ENCODE results near the gene CEACAM3.
"Not testable (repeated sequence)": the region's sequence is repeated elsewhere in the genome, so short reads cannot be mapped to it uniquely, and the experiment has no call there.

CEACAM3 gene

DNA sequence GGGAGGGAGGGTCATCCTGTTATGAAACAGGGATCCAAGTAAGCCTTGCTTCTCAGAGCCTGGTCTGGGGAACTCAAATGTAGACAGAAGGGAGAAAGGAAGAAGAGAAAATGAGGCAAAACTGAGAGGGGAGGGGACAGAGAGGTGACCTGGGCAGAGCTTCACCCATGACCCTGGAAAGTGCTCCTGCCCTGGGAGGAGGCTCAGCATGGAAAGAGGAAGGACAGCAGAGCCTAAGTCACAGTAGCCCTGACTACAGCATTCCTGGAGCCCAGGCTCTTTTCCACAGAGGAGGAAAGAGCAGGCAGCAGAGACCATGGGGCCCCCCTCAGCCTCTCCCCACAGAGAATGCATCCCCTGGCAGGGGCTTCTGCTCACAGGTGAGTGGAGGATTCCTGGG is at the start of gene CEACAM3:
CEACAM3 (plus strand) TSS at position 226 of the 400 bp plus-strand sequence; CDS start at position 317, 91 bp downstream.
- DNase-seq (ENCODE audit: low spot score): no peak

DNA sequence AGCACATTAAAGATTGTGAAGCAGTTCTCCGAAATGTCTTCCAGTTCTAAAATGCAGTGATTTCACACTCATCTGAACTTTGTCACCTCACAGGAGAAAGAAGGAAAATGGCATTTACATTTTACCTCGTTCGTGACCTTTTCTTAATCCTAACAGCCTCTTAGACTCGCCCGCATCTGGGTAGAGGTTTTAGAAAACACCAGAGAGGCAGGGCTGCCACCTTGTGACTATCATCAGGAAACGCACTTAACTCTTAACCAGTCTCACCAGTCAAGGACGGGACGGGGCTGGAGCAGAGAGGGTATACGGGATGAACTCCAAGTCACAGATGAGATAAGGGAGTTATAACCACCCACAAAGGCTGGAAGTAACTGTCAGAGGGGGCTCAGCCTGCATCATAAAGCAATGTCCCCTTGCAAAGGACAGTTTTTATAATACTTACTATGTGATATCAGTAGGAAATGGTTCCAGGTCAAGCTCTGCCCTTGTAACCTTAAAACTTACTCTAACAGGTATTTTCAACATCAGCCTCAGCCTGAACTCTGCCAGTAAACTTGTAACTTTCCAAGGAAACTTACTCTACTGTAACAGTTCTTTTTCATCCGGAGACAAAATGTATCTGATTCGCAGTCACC is 49.7 kb upstream of the CEACAM3 start:
- peak; percentile 76 for DNase-seq (ENCODE audit: low spot score)

DNA sequence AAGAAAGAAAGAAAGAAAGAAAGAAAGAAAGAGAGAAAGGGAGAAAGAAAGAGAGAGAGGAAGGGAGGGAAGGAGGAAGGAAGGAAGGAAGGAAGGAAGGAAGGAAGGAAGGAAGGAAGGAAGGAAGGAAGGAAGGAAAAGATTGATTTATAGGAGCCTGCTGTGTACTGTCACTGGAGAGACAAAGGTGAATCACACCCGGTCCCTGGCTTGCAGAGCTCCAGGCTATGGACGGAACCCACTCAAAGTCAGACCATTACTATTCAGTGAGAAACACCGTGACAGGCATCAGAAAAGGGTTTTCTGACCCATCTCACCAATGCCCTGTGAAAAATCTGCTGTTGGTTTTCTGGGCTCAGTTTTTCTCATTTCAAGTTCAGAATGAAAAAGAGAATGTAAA is 48.4 kb upstream of the CEACAM3 start:
- no peak for DNase-seq (ENCODE audit: low spot score)

DNA sequence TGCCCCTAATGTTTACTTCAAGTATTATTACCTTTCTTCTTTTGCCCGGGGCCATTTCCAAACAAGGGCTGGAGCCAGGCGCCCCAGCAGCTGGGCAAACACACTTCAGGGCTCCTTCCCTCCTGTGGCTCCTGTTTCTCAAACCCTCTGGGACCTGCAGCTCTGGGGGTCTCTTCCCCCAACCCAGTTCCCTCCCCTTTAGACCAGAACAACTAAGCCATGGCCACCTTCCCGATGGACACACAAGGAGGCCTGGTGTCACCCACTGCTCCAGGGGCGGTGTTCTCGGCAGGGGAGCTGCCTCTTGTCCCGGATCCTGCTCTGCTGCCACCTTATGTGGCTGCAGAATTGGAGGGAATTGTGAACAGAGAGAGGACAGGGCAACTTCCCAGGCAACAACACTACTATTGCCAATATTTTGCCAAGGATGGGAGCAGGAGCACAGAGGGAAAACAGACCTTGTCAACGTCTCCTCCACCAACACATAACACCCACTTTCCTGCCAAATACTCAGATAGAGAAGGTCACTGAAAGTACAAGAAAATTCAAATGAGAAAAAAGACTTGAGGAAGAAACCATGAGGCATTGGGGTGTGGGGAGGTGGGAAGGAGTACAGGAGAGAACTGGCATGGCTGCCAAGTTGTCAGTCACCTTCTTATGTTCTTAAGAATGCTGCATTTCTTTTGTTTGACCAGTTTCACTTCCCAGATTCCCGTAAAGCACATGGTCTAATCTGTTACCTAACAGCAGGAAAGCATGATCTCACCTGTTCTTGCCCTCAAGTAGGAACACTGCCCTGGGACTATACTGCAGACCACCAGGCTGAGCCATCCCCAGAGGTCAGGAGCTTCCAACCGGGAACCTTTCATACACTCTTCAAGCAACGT is 45.9 kb upstream of the CEACAM3 start:
- DNase-seq (ENCODE audit: low spot score): not testable (repeated sequence)

DNA sequence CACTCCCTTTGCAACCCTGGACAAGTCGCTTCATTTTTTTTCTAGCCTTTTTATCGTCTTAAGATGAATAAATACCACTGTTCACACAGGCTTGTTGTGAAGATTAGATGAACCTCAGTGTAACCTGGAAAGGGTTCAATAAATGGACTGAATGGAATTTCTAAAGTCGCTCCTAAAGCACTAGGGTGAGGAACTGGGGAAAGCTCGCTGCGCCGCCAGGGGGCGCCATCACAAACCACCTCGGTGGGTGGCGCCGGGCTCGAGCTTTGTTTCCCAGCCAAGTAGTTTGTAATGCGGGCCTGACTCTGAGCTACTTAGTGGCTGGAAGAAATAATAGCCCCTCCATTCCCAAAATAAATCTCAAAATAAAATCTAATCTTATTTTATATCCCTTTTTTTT is 43.2 kb upstream of the CEACAM3 start:
- peak; percentile 77 for DNase-seq (ENCODE audit: low spot score)

DNA sequence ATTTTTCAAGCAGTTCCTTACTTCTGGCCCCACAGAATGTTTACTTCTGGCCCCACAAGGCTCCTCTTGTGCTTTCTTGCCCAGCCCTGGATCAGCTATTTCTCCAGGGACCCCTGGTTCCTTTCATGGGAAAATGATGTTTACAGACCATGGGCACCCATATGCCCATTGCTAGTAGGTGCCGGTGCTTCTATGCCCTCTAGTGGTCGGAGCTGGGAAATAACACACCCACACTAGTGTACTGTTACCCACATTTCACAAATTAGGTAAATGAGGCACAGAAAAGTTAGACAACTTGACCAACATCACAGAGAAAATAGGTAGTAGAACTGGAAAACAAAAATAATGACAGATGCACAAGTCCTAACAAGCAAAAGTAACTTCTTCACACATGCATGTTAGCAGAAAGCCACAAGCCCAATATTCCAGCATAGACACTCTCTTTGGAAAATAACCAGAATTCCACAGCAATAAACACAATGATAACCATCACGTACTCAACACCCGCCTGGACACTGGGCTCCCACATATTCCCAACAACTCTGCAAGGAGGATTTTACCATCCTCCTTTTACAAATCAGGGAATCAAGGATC is 42.4 kb upstream of the CEACAM3 start:
- DNase-seq (ENCODE audit: low spot score): peak; percentile 64

DNA sequence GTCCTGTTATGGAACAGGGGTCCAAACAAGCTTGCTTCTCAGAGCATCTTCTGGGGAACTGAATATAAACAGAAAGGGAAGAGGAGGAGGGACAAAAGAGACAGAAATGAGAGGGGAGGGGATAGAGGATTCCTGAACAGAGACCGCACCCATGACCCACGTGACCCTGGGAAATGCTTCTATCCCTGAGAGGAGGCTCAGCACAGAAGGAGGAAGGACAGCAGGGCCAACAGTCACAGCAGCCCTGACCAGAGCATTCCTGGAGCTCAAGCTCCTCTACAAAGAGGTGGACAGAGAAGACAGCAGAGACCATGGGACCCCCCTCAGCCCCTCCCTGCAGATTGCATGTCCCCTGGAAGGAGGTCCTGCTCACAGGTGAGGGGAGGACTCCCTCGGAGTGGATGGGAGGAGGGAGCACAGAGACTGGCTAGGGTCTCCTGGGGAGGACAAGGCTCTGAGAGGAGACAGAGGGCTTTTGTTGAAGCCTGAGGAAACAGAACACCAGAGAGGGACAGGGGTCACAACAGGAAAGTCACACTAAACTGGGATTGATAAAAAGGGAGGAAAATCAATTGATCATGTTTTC is 41.0 kb upstream of the CEACAM3 start, which contains the start of gene CEACAM6:
CEACAM6 (plus strand) TSS at position 203 of the 586 bp plus-strand sequence; CDS start at position 312, 109 bp downstream.
- no peak for DNase-seq (ENCODE audit: low spot score)

DNA sequence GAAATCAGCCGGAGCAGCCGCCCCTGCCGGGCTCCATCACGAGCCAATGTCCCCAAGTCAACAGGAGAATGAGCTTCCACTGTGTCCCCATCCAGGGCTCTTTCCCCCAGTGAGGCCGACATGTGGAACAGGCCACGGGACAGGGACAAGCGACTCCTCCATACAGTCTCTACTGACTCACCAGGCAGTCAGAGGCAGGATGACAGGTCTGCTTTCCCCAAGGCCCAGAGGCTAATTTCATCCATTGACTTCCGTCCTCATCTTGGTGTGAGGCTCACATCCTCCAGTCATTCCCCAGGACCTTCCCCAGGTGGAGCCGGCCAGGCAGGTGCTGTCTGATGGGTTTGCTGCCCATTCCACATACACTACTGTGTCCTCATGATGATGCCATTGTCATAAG is 37.5 kb upstream of the CEACAM3 start:
- DNase-seq (ENCODE audit: low spot score): no peak

DNA sequence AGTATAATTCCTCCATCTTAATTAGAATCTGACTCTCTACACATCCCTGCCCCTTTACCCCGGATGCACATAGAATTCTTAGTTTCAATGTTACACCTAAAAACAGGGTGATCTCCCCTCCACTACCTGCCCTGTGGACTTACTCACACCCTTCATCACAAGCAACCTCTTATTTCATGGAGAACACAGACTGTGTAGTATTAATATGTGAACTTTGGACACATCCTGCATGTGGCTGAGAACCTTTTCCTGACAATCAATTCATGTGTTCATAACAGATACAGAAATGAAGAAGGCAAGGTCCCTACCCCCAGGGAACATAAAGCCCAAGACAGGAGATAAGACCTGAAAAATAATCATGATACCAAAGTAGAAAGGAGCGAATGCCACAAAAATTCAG is 29.3 kb upstream of the CEACAM3 start:
- DNase-seq (ENCODE audit: low spot score): no peak

DNA sequence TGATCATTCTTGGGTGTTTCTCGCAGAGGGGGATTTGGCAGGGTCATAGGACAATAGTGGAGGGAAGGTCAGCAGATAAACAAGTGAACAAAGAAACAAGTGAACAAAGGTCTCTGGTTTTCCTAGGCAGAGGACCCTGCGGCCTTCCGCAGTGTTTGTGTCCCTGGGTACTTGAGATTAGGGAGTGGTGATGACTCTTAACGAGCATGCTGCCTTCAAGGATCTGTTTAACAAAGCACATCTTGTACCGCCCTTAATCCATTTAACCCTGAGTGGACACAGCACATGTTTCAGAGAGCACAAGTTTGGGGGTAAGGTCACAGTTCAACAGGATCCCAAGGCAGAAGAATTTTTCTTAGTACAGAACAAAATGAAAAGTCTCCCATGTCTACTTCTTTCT is 28.3 kb upstream of the CEACAM3 start:
- not testable (repeated sequence) for DNase-seq (ENCODE audit: low spot score)

DNA sequence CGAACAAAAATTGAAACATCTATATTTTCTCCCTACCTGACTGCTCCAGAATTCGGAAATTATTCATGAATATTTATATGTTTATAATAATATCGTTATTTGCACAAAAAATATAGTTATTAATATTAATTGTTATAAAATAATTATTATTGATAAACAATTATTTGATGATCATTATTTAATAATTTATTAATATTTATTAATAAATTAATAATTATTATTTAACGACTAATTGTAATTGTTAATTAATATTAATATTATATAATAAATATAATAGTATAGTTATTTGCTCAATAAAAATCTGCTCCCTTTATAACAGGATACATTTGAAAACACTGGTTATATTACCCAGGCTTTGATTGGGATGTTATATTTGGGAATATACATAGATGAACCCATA is 26.8 kb upstream of the CEACAM3 start:
- DNase-seq (ENCODE audit: low spot score): no peak

DNA sequence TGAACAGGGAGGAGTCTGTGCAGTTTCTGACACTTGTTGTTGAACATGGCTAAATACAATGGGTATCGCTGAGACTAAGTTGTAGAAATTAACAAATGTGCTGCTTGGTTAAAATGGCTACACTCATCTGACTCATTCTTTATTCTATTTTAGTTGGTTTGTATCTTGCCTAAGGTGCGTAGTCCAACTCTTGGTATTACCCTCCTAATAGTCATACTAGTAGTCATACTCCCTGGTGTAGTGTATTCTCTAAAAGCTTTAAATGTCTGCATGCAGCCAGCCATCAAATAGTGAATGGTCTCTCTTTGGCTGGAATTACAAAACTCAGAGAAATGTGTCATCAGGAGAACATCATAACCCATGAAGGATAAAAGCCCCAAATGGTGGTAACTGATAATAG is 25.0 kb upstream of the CEACAM3 start:
- no peak for DNase-seq (ENCODE audit: low spot score)

DNA sequence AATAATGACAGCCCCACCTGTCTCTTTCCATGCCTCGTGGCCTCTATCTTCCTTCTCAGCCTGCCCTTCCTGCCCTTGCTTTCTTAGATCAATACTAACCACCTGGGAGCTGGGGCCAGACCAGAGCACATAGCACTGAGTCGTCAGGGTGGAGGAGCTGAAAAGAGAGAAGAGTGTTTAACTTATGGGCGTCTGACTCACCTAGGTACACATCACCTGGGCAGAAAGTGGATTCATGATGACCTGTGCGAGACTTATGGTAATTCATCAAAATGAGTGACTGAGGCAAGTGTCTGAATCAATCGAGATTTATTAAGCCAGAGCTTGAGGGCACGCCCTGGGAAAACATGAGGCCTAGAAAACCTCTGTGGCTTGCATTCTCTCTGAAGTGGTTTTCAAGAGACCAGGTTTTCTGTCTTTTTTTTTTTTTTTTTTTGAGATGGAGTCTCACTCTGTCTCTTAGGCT is 21.8 kb upstream of the CEACAM3 start:
- no peak for DNase-seq (ENCODE audit: low spot score)

DNA sequence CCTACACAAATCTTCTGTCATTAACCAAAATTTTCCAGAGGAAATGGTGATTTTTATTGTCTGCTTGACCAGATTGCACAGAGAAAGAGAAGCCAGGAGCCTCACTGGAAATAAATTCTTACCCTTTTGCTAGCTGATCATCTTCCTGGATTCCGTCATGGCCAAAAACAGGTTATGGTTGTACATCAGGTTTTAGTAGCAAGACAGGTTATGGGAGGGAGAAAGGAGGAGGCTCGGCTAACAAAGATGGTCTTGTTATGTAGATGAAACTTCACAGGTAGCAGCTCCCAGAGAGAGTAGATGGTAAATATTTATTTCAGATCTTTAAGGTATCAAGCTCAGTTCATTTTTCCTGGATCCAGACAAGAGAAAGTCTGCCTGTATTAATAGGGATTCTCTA is 19.7 kb upstream of the CEACAM3 start:
- no peak for DNase-seq (ENCODE audit: low spot score)

DNA sequence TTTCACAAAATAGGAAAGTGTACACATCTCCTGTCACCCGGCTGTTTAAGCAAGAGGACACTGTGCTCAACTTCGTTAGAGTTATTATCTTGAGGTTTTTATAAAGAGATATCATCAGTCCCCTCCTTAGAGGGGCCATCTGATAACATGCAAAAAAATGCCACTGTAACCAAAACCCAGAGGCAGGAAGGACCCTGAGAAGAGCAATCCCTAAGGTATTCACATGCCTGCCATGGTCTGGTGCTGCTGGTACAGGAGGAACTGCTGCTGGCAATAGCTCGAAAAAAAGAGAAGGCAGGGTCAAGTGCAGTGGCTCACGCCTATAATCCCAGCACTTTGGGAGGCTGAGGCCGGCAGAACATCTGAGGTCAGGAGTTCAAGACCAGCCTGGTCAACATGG is 12.8 kb upstream of the CEACAM3 start:
- DNase-seq (ENCODE audit: low spot score): no peak

DNA sequence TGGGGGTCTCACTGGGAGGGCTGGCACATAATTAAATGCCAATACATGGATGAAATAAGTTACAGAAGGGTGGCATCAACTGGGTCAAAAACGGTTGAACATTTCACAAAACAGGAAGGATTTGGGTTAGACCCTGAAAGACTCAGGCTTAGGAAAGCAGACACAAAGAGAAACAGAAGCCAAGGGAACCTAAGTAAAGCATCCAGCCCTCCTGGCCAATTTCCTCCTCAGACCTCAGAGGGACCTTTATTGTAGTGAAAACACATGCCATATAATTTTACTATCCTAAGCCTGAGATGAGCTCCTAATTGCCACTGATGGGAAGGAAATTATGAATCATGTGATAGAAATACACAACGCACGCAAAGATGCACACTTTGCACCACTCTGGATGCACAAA is 12.1 kb upstream of the CEACAM3 start:
- no peak for DNase-seq (ENCODE audit: low spot score)

DNA sequence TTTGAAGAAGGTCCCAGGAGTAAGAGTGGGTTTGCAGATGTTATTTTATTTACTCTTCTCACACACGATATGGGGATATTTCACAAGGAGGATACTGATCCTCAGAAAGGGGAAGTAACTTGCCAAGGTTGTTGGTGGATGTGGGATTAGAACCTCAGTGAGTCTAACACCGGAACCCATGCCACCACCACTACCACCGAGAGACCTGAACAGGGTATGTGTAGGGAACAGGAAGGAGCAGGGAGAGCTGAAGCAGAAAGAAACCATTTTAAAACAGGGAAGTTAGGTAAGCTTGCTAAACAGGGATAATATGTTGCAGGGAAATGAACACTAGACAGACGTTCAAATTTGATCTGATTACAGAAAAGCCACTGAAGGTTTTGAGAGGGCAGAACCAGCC is 11.6 kb upstream of the CEACAM3 start:
- DNase-seq (ENCODE audit: low spot score): no peak

DNA sequence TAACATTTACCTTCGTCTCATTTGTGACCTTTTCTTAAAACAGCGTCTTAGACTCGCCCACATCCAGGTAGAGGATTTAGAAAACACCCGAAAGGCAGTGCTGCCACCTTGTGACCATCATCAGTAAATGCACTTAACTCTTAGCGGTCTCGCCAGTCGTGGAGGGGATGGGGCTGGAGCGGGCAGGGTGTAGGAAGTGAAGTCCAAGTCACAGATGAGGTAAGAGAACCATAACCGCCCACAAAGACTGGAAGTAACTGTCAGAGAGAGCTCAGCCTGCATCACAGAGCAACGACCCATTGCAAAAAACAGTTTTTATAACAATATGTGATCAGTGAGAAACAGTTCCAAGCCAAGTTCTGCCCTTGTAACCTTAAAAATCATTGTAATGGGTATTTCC is 10.7 kb upstream of the CEACAM3 start:
- DNase-seq (ENCODE audit: low spot score): peak; percentile 84

DNA sequence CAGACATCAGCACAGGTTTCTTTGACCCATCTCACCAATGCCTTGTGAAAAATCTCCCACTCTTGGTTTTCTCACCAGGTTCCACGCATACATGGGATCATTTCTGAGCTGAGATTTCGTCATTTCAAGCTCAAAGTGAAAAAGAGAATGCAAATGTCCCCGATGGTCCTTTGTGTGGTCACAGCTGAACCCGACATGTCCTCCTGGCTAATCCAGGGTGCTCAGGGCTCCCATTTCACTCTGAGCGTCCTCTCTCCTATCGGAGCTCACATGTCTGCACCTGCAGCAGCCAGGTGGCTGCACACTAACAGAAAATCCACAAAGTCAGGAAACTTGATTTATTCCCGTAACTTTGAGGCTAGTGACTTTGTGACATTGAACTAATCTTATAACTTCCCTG is 9.3 kb upstream of the CEACAM3 start:
- no peak for DNase-seq (ENCODE audit: low spot score)

DNA sequence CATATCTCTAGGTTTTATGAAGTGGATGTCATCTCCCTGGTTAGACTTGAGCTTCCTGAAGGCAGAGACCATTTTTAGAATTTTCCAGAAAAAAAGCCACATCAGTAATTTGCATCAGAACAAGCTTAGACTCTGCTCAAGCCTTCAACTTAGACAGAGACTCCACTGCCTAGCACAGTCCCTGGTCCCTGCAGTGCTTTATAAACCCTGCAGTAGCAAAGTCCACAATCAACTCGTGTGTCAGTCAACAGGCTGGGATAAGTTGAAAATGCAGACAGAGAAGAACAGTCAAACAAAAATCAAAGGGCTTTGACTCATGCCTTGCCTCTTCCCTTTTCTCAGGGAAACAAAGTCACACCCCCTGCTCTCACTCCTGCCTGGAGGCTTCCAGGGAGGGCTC is 7.9 kb upstream of the CEACAM3 start:
- not testable (repeated sequence) for DNase-seq (ENCODE audit: low spot score)

DNA sequence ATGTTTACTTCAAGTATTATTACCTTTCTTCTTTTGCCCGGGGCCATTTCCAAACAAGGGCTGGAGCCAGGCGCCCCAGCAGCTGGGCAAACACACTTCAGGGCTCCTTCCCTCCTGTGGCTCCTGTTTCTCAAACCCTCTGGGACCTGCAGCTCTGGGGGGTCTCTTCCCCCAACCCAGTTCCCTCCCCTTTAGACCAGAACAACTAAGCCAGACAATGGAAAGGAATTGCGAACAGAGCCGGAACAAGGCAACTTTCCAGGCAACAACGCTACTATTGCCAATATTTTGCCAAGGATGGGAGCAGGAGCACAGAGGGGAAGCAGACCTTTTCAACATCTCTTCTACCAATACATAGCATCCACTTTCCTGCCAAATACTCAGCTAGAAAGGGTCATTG is 7.3 kb upstream of the CEACAM3 start:
- DNase-seq (ENCODE audit: low spot score): not testable (repeated sequence)

Measured in D341Med (cell line).